ENCODE results near the gene KLHL30.

- TF ChIP-seq CTCF (IDR thresholded peaks at IDR 0.05) (no peak), POLR2A (IDR thresholded peaks at IDR 0.05) (no peak)
These were observed 13.9 kb upstream of the KLHL30 start for GRCh38 chr2:238124488-238125126.
